ENCODE results near the gene FTO.

Gene FTO

DNA sequence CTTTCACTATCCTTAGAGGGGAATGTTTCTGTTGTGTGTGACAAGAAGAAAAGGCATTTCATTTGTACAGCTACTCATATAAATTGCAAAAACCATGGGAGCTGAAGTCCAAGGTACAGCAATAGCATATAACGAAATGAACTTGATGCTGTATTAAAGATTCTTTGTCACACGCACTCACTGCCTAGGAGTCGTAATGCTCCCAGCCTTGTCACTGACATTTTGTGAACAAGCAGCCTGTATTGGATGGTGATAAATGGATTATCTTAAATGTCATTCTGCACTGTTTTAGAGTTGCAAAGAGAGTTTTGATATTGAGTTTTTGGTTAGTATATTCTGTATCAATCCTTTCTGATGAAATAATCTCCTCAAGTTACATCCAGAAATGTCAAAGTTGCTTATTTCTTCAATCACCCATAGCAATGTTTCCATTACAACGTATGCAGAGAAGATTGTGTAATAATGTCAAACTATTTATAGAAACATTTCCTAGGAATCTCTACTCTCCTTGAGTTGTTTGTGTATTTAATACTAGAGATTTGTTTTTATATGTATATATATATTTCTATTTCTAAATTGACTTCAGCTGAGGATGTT lies 270.6 kb downstream of the FTO start:
- DNase-seq: no peak

DNA sequence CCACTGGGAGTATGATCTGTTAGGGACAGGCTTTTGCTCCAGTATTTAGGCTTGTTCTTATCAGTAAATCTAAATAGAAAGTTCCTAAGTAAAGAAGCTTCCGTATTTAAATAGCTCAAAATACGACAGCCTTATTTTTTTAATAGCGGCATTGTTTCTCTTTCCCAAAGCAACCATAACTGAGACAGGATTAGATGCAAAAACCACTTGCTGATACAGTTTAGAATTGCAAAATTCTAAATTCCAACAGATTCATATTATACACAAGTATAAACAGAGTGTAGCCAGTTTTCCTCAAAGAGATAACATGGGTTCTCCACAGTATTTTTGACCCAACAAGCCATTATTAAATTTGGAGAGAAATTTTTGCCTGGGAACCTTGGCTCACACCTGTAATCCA lies 276.7 kb downstream of the FTO start:
- no peak for DNase-seq

- no peak for DNase-seq
These were observed 278.7 kb downstream of the FTO start for GRCh38 chr16:53982631-53983042.

DNA sequence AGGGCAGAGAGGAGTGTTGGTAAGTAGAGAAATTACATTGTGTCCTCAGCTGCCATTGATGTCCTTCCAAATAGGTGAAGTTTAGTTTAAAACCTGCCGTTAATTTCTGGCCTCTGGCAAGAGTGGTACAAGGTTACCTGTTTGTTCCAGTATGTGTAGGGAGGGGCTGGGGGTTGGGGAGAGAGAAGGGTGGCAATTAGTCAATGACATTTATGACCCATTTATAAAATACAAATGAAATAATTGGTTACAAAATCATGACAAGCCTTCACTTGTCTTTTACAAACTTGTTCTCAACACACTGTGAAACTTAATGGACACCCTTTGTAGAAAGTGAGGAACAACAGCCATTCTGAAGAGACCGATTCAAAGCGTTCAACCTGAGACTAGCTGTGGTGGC lies 281.0 kb downstream of the FTO start:
- no peak for DNase-seq

GRCh38 chr16:53985861-53986260 lies 281.9 kb downstream of the FTO start:
- DNase-seq: no peak

- DNase-seq: no peak
These were observed 282.8 kb downstream of the FTO start for GRCh38 chr16:53986793-53987192.

DNA sequence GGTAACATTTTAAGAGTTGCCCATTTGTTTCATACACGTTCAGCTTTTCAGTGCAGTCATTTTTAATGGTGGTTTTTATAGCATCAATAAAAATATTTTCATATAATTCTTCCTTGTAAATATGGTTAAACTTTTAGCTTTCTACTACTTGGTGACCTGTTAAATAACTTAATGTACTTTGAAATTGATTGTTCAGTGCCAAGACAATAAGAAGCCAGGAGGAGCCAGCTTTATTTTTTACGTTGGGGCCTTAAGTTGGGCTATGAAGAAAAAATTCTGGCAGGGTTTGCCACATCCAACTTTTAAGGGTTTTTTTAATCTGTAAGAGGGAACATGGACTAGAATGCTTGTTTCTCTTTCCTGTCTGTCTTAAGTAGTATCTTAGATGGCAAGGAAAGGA lies 284.2 kb downstream of the FTO start:
- DNase-seq: no peak

GRCh38 chr16:53989597-53989996 lies 285.6 kb downstream of the FTO start:
- DNase-seq: no peak

DNA sequence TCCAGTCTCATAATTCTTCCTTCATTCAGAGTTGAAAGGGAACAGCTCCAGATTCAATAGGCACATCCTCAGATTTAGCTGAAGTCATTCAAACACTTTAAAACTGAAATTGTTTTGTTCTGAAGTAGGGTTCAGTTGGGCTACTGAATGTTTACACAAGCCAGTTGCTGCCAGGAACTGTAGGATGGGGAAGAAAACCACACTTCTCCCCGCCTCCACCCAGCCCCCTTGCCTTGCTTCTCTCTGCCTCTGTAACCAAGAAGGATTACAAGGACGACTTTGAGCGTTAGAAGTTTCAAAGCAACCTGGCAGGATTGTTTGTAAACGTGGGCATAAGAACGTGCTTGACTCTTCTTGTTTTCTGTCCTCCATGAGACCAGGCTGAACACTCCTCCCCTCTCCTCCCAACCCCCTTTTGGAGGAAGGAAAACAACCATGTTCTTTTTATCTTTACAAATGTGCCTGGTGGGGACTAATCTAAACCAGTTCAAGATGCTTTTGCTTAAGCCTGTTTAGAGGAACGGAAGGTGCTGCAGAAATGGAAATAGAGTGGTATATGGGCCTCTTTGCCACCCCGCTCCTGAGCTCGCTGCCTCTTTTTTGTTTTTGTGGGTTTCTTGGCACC lies 287.9 kb downstream of the FTO start:
- DNase-seq: no peak

DNA sequence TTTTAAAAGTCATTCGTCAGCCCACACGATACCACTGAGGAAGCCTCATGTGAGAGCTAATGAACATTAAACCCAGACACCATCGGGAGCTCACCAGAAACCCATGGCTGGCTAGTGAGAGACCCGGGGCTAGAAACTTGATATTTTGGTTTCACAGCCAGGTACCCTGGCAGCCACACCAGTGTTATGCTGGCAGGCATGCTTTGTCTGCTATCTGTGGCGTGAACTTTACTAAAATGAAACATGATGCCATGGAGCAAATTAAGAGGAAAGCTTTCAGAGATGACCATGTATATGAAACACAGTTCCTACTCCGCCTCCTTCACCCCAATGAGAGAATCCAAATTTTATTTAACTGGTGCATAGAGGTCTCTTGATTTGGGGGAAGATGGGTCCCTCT lies 291.4 kb downstream of the FTO start:
- DNase-seq: peak; percentile 22

DNA sequence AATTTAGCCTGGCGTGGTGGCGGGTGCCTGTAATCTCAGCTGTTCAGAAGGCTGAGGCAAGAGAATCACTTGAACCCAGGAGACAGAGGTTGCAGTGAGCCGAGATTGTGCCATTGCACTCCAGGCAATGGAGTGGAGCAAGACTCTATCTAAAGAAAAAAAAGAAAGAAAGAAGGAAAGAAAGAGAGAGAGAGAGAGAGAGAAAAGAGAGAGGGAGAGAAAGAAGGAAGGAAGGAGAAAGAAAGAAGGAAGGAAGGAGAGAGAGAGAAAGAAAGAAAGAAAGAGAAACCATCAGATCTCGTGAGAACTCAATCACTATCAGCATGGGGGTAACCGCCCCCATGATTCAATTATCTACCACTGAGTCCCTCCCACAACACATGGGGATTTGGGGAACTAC lies 293.0 kb downstream of the FTO start:
- DNase-seq: no peak

- DNase-seq: no peak
These were observed 294.3 kb downstream of the FTO start for GRCh38 chr16:53998024-53998810.

- DNase-seq: no peak
These were observed 295.1 kb downstream of the FTO start for GRCh38 chr16:53998966-53999522.

DNA sequence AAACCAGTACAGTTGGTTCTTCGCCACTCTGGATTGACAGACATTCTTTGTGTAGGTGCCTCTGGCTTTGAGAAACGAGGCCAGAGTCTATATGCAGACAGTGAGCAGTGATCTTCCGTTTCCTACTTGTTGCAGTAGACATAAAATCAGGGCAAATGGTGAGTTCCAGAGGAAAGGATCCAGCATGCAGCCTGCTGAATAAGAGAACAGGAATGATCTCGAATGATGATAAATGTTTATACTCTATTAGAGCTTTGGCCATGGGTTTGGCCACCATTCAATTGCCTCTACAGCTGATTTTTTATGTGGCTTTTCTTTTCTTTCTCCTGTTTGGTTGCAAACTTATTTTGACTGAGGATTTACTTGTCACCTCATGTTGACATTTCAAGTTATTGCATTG lies 295.9 kb downstream of the FTO start:
- no peak for DNase-seq

DNA sequence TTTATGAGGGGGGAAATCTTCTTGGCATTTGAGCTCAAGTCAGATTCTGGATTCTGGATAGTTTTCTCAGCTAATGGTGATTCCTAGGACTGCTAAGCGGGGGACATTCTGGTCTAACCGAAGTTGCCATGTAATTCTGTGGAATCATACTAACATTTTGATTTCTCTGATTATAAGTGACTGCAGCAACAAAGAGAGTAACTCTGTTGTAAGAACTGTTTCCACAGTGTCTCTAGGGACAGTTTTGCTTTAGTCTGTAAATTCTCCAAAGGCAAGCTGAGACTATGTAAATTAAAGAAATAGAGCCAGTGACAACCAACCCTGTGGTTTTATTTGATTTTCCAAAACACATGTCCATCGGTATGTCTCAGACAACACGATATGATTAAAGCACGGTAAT lies 296.4 kb downstream of the FTO start:
- DNase-seq: no peak

DNA sequence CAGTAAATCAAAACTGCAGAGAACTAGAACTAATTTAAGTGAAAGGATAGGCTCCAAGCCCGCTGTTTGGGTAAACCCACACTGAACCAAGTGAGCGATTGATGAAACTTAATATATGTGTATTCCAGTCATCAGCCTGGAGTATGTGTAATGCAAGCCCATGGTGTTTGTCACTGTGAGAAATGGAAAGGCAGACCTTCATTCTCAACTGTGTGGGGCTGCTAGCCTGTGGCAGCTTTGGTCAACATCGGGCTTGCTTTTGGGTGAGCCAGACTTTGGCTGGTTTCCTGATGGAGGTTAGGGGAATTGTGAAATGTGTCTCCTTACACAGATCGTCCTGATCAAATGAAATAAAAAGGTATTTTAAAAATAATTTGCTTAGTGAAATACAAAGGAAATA lies 302.7 kb downstream of the FTO start:
- no peak for DNase-seq

DNA sequence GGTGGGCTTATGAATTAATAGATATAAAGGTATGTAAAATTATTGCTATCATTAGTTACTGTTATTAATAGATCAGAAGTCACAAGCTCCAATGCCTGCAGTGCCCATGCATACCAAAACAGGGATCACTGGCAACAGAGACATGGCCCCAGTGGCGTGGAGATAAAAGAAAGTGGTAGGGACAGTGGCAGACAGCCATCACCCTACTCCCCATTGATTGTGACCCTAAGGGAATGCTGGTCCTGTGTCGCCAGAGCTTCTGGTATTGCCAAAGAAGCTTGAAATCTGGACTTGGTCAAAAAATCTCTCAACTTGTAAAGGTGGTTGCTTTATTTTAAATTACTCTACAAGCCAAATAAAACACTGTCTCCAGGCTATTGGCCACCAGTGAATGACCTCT lies 303.5 kb downstream of the FTO start:
- DNase-seq: no peak

DNA sequence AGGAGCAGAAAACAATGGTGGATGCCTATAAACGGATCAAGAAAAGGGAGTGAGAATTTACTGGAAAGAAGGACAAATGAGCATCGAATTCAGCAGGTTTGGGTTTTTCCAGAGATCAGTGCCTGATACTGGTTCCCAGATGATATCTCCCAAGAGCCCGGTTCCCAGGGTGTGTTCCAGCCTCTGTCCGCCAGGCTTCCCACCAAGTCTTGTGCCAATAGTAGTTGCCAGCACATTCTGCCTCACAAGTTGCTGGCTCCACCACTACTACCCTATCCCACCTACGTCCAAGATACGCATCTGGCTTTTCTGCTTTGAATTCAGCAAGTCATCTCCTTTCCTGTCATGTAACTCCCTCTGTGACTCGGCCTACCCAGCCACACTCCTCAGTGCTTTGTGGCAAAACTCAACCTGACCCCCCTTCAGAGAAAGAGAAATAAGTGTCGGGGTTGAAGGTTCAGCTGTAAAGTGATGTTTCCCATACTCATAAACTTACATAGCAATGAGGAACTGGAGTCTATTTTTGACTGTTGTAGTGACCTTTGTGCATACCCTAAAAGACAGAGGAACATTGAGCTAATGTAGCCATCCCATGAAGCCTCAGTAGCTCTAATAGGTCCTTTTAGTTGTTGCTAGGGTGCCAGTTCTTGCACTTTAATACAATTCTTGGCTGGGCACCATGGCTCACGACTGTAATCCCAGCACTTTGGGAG lies 305.7 kb downstream of the FTO start:
- DNase-seq: no peak

DNA sequence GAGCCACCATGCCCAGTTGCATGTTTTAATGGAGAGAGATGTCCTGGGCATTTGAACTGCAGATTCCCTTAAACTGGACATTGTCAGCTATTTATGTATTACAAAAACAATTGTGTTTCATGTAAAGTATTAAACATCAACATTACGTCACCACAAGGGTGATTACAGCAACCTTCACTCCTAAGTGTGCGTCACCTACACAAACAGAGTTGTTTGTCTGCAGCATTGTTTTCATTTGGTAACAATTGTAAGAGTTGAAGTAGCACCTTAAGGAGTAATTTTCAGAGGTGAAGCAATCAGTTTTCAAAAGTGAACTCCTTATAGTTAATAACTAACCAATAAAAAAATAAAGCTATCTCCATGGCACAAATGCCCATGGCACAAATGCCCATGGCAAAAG lies 311.2 kb downstream of the FTO start:
- no peak for DNase-seq

- no peak for DNase-seq
These were observed 318.4 kb downstream of the FTO start for GRCh38 chr16:54022362-54022761.

DNA sequence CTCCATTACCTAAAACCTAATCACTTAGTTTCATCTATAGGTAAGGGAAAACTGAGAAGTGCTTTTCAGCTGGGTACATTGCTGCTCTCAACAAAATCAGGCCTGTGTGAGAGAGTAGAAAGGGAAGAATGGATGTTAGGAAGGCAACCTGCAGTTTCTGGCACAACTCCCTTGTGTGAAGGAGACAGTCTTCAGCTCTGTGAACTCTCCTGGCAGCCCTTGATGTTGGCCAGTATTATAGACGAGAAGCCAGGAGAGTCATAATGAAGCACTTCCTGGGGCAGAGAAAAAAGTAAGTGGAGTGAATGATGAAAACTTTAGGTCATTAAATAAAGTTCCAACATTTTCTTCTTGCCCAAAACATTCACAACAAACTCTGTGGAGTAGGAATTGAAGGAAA lies 322.5 kb downstream of the FTO start:
- no peak for DNase-seq

DNA sequence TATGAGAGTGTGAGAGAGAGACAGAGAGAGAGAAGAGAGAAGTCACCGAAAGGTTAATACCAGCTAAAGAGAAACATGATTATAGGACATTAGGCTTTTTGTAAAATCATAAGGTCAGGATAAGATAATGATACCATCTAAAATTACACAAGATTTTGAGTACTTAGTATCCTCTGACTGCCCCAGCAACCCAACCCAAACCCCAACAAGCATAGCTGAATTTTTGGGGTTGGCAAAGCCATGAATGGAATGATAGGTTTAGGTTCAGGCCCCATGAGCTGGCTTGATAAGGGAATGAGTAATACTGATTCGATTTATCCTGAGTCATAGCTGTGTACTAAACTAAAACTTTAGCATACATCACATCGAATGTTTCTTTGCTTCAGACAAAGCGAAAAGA lies 323.1 kb downstream of the FTO start:
- no peak for DNase-seq

DNA sequence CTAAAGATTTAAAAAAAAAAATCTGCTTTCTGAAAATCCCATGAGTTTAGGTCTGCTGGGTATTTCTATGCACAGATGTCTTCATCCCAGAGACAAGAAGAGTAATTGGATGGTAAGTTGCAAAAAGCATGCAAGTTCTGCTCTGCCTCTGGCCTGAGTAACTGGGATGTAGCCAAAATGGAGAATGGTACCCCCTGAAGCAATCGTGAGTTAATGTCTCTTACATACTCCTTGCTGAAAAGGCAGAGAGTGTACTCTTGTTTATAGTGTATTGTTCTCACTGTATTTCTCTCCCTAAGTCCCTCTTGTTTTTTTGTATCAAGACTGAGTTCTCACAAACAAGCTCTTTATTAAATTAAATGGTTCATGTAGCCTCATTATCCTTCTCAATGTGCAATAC lies 323.6 kb downstream of the FTO start:
- no peak for DNase-seq

DNA sequence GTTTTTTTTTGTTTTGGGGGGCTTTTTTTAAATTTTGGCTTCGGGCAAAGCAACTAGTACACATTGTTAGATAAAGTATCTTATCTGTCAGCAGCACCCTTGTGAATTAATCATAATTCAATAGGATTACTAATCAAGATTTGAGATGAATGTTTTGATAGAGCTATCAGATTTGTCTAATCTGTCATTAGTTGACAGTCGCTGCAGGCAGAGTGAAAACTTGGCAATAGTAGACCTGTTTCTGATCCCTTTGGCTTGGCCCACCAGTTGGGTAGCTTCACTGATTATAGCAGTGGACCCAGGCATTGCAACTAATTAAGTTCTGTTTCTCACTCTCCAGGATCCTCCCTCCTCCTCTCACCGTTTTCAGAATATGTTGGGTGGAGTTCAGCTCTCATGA lies 324.0 kb downstream of the FTO start:
- no peak for DNase-seq

Measured in NCI-H2107 (cell line).